Gastrocnemius medialis (tissue), 4 donors: ENCODE results near the gene NAV2. TPM values are rescaled to one million over a fixed set of nuclear protein-coding genes. Genes with fewer than 3 reads are reported as not detected.

Experiments
- ATAC-seq, 2 donors: fragments of 150-250 bp; one replicate each; pipeline ENCODE4 v1.9.1; 2016
- DNase-seq, 2 donors: peaks; one replicate each; pipeline ENCODE4 v3.0.0-alpha.2; 2019
- H3K27ac ChIP-seq, 4 donors: fragments of 200-600 bp; sonication (generic); 1 replicate in 1 of 4; 2 replicates in 3 of 4; pipeline ENCODE4 v1.5.1; 2016 to 2018; ENCODE audit warnings: mild to moderate bottlenecking in 2 of 4, moderate library complexity in 1 of 4
- H3K27me3 ChIP-seq, 3 donors: fragments of 200-600 bp; sonication (generic) in 2 of 3; 1 replicate in 1 of 3; 2 replicates in 2 of 3; pipeline versions ENCODE4 v1.5.1 to v1.6.0; 2016 to 2019; ENCODE audit warnings: mild to moderate bottlenecking in 1 of 3, moderate library complexity in 1 of 3
- H3K36me3 ChIP-seq, 2 donors: fragments of 200-600 bp; sonication (generic) in 1 of 2; one replicate each; pipeline ENCODE4 v1.5.1; 2017 to 2018
- H3K4me1 ChIP-seq, 2 donors: fragments of 200-600 bp; sonication (generic) in 1 of 2; one replicate each; pipeline ENCODE4 v1.5.1; 2016 to 2017; ENCODE audit warnings: mild to moderate bottlenecking in 2 of 2
- H3K4me3 ChIP-seq, 4 donors: fragments of 200-600 bp; sonication (generic) in 3 of 4; 1 replicate in 1 of 4; 2 replicates in 3 of 4; pipeline ENCODE4 v1.5.1; 2016 to 2019; ENCODE audit warnings: mild to moderate bottlenecking in 2 of 4
- H3K9me3 ChIP-seq, 3 donors: fragments of 200-600 bp; sonication (generic) in 2 of 3; 1 replicate in 1 of 3; 2 replicates in 2 of 3; pipeline ENCODE4 v1.5.1; 2016 to 2019
- CTCF ChIP-seq, 5 experiments: fragments of 450-650 bp in 3 of 5; fragments of 200-600 bp in 2 of 5; sonication (generic) in 2 of 5; IDR thresholded peaks in 4 of 5; conservative IDR thresholded peaks in 1 of 5; 1 replicate in 4 of 5; 2 replicates in 1 of 5; pipeline ENCODE4 v1.5.1; 2016 to 2019; ENCODE audit warnings: antibody characterized with exemption in 5 of 5, mild to moderate bottlenecking in 3 of 5, moderate library complexity in 3 of 5
- POLR2A ChIP-seq, 2 donors: fragments of 450-650 bp; IDR thresholded peaks; one replicate each; pipeline ENCODE4 v1.6.1; 2017; ENCODE audit warnings: antibody characterized with exemption in 2 of 2, mild to moderate bottlenecking in 2 of 2, moderate library complexity in 2 of 2
- in situ Hi-C, 4 donors: fragments of 200-750 bp; cut with MboI; loops; one replicate each; pipeline versions ENCODE4 v1.15.0 to v1.8.0; 2017; ENCODE audit warnings: low sequenced_read_pairs in 4 of 4
- intact Hi-C: fragments of 100-400 bp; cut with DNase I; formaldehyde crosslinking; loops from one replicate; pipeline ENCODE4 v1.15.1; 2023; ENCODE audit warnings: low total_unique reads
- total RNA-seq, 4 donors: library from RNA; depleted of rRNA; stranded (reverse); fragments of >200 nt; gene quantifications; one replicate each; pipeline versions ENCODE4 v1.1.0 to v1.2.3, GENCODE V29; 2016

NAV2 gene
- total RNA-seq, 4 donors from 2014 or later: 3.2 to 7.7 (median 5.5) TPM

GRCh38 chr11:19929655-19930054 is 217.0 kb downstream of the NAV2 start:
- Histone ChIP-seq H3K27me3 (no peaks in the 10 kb centered on the region), H3K27ac (no peak overlapping the region), H3K36me3 (no peaks in the 10 kb centered on the region), H3K4me1 (peaks cover 0 to 3% of the 10 kb centered on the region in 2 donors), H3K9me3 (no peaks in the 10 kb centered on the region), H3K4me3 (no peak overlapping the region)
- intact Hi-C loops (no loop called here), in situ Hi-C loops (loop anchor here in 2 of 4 donors (25.0 kb wide), 2 partner anchors 408 to 433 kb away; partner anchors contain the start of gene HTATIP2 (in 1 of the 2))
- DNase-seq: no peak
- TF ChIP-seq POLR2A (IDR thresholded peaks at IDR 0.05) (no peak), CTCF (IDR thresholded peaks at IDR 0.05 in 4 of 5, conservative IDR thresholded peaks at IDR 0.05 in 1 of 5) (no peak)
- ATAC-seq: no peak

- intact Hi-C loops: no loop called here
- Histone ChIP-seq H3K27me3 (no peaks in the 10 kb centered on the region), H3K36me3 (no peaks in the 10 kb centered on the region), H3K4me3 (no peak overlapping the region), H3K4me1 (peaks cover 0 to 3% of the 10 kb centered on the region in 2 donors), H3K27ac (no peak overlapping the region), H3K9me3 (no peaks in the 10 kb centered on the region)
- DNase-seq (no peak), ATAC-seq (no peak)
- in situ Hi-C loops: loop anchor here in 2 of 4 donors (25.0 kb wide), 2 partner anchors 406 to 431 kb away; partner anchors contain the start of gene HTATIP2 (in 1 of the 2)
- TF ChIP-seq POLR2A (IDR thresholded peaks at IDR 0.05) (no peak), CTCF (IDR thresholded peaks at IDR 0.05 in 4 of 5, conservative IDR thresholded peaks at IDR 0.05 in 1 of 5) (no peak)
Observed at GRCh38 chr11:19931141-19931770, 218.6 kb downstream of the NAV2 start.

- no peak for DNase-seq
- Histone ChIP-seq H3K4me3 (no peak overlapping the region), H3K4me1 (peaks cover 0 to 3% of the 10 kb centered on the region in 2 donors), H3K27me3 (no peaks in the 10 kb centered on the region), H3K36me3 (no peaks in the 10 kb centered on the region), H3K27ac (no peak overlapping the region), H3K9me3 (no peaks in the 10 kb centered on the region)
- intact Hi-C loops: no loop called here
- no peak for ATAC-seq
- in situ Hi-C loops: loop anchor here in 2 of 4 donors (25.0 kb wide), 2 partner anchors 405 to 430 kb away; partner anchors contain the start of gene HTATIP2 (in 1 of the 2)
- no peak for TF ChIP-seq CTCF (IDR thresholded peaks at IDR 0.05 in 4 of 5, conservative IDR thresholded peaks at IDR 0.05 in 1 of 5)
- no peak for TF ChIP-seq POLR2A (IDR thresholded peaks at IDR 0.05)
Observed at GRCh38 chr11:19931771-19932369, 219.2 kb downstream of the NAV2 start.

DNA sequence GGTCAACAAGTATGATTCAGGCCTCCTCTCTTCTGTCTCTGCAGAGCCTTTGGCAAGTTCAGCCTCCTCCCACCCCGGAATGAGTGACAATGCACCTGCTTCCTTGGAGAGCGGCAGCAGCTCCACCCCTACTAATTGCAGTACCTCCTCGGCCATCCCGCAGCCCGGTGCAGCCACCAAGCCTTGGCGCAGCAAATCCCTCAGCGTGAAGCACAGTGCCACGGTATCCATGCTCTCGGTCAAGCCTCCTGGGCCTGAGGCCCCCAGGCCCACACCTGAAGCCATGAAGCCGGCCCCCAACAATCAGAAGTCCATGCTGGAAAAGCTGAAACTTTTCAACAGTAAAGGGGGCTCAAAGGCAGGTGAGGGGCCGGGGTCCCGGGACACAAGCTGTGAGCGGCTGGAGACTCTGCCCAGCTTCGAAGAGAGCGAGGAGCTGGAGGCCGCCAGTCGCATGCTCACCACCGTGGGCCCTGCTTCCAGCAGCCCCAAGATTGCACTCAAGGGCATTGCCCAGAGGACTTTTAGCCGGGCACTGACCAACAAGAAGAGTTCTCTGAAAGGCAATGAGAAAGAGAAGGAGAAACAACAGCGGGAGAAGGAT is 220.6 kb downstream of the NAV2 start:
- Histone ChIP-seq H3K4me3 (no peak overlapping the region), H3K36me3 (no peaks in the 10 kb centered on the region), H3K9me3 (no peaks in the 10 kb centered on the region), H3K4me1 (peaks cover 0 to 3% of the 10 kb centered on the region in 2 donors), H3K27ac (no peak overlapping the region), H3K27me3 (no peaks in the 10 kb centered on the region)
- intact Hi-C loops: no loop called here
- ATAC-seq (no peak), DNase-seq (no peak)
- TF ChIP-seq POLR2A (IDR thresholded peaks at IDR 0.05) (no peak), CTCF (IDR thresholded peaks at IDR 0.05 in 4 of 5, conservative IDR thresholded peaks at IDR 0.05 in 1 of 5) (no peak)
- in situ Hi-C loops: loop anchor here in 2 of 4 donors (25.0 kb wide), 2 partner anchors 404 to 429 kb away; partner anchors contain the start of gene HTATIP2 (in 1 of the 2)
